NCI-H2227 (cell line): Measurements from ENCODE around the gene FCRL4.
"Not testable (repeated sequence)": the region's sequence is repeated elsewhere in the genome, so short reads cannot be mapped to it uniquely, and the experiment has no call there.

Experiments used
- DNase-seq: peaks from one replicate; lab custom pipeline; 2025; ENCODE audit not compliant: unreplicated experiment; lab: John Stamatoyannopoulos, UW

The FCRL4 gene

DNA sequence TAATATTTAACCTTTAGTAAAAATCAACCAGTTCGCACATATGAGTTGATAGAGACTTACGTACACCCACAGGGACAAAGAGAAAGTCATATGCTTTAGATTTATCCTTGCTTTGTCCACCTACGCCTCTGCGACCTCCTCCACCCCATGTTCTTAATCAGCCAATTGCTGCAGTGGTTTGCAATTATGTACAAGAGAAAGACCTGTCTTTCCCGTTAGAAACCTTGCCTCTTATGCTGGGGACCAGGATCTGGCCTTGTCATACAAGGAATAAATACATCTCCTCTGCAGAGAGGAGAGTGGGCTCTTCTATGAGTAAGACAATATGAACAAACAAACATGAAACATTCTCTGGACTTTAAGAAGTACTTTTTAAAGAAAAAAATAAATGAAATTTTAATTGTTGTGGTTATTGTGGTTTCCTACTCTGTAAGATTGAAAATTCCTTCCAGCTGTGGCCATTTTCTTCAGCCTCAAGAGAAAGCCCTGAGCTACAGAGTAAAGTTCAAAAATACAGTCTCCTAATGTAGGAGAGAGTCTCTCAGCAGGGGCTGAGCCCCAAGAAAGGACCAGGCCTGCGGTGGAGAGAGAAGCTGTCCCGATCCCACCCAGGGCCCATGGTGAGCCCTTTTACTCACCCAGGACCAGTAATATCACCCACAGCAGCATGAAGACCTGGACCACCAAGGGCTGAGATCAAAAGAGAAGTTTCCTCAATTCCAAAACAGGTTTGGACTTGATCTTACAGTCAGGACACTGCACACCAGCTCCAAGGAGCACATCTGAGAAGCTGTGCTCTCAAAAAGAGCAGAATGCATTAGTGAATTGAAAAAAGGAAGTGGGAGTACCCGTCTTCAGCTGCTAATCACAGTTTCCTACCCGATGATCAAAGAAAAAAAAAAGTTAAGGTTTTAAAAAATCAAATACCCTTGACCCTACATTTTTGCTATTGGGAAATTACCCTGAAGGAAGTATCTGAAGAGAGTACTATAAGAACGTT lies 45.9 kb downstream of the FCRL4 start, which contains the start of gene FCRL5:
Gene FCRL5, minus strand, starts transcription at position 822 of the 1,000 bp plus-strand sequence. Its CDS starts 153 bp downstream, at position 669.
- no peak for DNase-seq

- not testable (repeated sequence) for DNase-seq
These were observed 49.8 kb downstream of the FCRL4 start for GRCh38 chr1:157548081-157548480.

- no peak for DNase-seq
These were observed 55.2 kb downstream of the FCRL4 start for GRCh38 chr1:157542676-157543075.

GRCh38 chr1:157540852-157541251 lies 57.0 kb downstream of the FCRL4 start:
- DNase-seq = no peak

DNA sequence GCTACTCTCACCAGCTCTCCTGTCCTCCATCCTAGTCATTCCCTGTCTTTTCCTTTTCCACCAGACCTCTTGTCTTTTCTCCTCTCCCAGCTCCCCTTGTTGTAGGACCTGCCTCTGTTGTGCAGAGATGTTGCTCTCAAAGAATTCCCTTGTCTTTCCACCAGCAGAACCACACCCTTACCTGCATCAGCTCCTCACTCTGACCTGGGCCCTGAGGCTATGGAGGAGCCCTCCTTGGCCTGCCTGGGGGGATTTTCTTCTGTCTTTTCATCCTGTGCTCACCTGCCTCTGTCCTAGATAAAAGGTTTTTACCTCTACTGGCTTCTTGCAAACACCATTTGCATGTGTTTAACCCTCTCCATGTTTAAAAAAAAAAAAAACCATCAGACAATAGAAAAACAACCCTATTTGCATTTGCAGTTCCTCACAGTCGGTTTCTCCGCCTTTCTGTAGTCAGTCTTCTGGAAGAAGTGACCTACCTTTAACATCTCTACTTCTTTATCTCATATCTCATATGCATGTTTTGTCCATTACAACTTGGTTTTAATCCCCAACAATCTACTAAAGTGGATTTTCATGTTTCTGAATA lies 57.6 kb downstream of the FCRL4 start:
- no peak for DNase-seq

DNA sequence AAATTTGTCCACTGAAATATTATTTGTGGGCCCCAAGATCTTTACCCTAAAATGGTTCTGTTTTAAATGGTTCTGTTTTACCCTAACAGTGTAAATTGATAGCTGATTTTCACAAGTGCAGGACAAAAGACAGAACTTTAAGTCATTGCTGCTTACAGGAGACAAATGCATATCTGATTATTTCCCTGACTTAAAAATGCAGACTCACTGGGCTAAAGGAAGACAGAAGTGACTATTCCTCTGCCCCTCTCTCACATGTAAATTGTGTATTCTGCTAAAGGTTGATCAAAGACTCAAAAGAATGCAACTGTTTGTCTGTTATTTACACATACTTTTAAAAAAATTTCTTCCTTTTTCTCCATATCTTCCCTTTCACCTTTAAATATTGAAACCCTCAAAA lies 58.3 kb downstream of the FCRL4 start:
- no peak for DNase-seq

DNA sequence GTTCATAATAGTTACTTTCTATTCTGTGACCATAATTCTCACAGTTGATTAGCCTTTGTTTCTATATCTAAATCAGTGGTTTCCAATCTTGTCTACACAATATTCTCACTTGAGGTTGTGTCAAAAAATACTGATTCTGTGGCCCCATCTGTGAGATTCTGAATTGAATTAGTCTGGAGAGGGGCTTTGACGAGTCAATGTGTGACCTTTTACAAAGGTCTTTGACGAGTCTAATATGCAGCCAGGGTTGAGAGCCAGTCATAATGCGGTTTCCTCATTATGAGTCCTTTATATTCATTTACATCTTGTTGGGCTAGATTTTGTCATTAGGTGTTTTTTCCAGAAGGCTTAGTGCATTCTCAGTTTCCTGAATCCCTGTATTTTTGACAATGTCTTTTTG lies 65.3 kb downstream of the FCRL4 start:
- no peak for DNase-seq

- no peak for DNase-seq
These were observed 74.0 kb downstream of the FCRL4 start for GRCh38 chr1:157523774-157524493.
